AG04449 (cell line): ENCODE measurements around the gene UNC5B.

Source experiments
- CTCF ChIA-PET: fragments of 350-600 bp; formaldehyde crosslinking; extraction: SDS; loops from one replicate; lab custom pipeline; 2021; ENCODE audit warnings: antibody characterized with exemption; lab: Yijun Ruan, JAX
- POLR2A ChIA-PET: fragments of 400-600, 350-600 bp; formaldehyde crosslinking; extraction: SDS; loops from one replicate; lab custom pipeline; 2020; ENCODE audit warnings: antibody characterized with exemption, inconsistent platforms; lab: Yijun Ruan, JAX
- DNase-seq: peaks from one replicate; pipeline ENCODE4 v3.0.0-alpha.2; 2010; ENCODE audit warnings: low read depth, low spot score
- H3K4me3 ChIP-seq: 2 replicates; pipeline ENCODE4 v1.5.1; 2011; ENCODE audit warnings: low read depth, mild to moderate bottlenecking, control low read depth, low read length
- TF ChIP-seq, protein P1 (sequence below): IDR thresholded peaks from one replicate; pipeline ENCODE4 v1.5.1; 2011; ENCODE audit warnings: mild to moderate bottlenecking, moderate library complexity, low read length, control low read depth, inconsistent platforms; ENCODE audit not compliant: insufficient read depth; ENCODE audit errors: missing control alignments

Gene UNC5B

DNA sequence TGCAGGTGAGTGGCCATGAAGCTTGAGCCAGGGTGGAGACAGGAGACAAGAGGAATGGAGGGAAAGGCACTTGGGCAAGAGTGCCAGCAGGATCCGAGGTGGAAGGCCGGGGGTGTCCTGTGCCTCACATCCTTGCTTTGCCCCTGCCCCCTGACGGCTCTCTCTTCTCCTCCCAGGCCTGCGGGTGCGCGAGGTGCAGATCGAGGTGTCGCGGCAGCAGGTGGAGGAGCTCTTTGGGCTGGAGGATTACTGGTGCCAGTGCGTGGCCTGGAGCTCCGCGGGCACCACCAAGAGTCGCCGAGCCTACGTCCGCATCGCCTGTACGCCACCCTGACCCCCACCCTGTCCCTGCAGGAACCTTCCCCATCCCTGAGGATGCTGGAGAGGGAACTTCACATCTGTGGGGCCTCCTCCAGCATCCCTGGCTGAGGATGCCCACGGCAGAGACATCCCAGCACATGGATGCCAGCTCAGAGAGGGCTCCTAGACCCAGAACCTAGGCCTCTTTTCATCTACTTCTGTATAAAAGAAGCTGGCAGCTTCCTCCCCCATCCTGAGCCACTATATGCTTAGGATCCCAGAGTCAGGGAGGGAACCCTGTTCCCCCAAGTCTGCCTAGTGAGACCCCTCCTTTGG is 72.3 kb downstream of the UNC5B start:
- ChIA-PET CTCF (interaction anchor here (0.7 to 11.3 kb wide), 30 partner anchors 9 to 394 kb away, joined by 3 to 152 read pairs (median 4); partner anchors contain the start of gene UNC5B), POLR2A (interaction anchor here (1.1 kb wide), 1 partner anchor 362 kb away, joined by 6 read pairs; no protein-coding TSS in a partner anchor)
- no peak for DNase-seq
- no peak overlapping the region for H3K4me3 ChIP-seq
- TF ChIP-seq, protein P1, sequence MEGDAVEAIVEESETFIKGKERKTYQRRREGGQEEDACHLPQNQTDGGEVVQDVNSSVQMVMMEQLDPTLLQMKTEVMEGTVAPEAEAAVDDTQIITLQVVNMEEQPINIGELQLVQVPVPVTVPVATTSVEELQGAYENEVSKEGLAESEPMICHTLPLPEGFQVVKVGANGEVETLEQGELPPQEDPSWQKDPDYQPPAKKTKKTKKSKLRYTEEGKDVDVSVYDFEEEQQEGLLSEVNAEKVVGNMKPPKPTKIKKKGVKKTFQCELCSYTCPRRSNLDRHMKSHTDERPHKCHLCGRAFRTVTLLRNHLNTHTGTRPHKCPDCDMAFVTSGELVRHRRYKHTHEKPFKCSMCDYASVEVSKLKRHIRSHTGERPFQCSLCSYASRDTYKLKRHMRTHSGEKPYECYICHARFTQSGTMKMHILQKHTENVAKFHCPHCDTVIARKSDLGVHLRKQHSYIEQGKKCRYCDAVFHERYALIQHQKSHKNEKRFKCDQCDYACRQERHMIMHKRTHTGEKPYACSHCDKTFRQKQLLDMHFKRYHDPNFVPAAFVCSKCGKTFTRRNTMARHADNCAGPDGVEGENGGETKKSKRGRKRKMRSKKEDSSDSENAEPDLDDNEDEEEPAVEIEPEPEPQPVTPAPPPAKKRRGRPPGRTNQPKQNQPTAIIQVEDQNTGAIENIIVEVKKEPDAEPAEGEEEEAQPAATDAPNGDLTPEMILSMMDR: no peak

DNA sequence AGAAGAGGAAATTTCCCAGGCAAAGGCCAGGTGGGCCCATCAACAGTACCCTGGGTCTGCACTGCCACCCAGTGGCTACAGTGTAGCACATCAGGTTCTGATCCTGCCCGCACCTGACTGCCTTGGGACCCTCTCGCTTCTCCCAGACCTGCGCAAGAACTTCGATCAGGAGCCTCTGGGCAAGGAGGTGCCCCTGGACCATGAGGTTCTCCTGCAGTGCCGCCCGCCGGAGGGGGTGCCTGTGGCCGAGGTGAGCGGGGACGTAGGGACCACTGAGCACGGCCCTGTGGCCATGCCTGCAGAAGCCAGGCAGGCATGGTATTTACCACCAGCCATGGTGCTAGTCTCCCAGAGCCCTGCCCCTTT is 72.8 kb downstream of the UNC5B start:
- POLR2A ChIA-PET: no interaction called here
- no peak overlapping the region for H3K4me3 ChIP-seq
- CTCF ChIA-PET: interaction anchor here (0.7 to 11.3 kb wide), 28 partner anchors 8 to 394 kb away, joined by 3 to 152 read pairs (median 4); no protein-coding TSS in a partner anchor
- no peak for DNase-seq
- TF ChIP-seq, protein P1: peak; percentile 77

DNA sequence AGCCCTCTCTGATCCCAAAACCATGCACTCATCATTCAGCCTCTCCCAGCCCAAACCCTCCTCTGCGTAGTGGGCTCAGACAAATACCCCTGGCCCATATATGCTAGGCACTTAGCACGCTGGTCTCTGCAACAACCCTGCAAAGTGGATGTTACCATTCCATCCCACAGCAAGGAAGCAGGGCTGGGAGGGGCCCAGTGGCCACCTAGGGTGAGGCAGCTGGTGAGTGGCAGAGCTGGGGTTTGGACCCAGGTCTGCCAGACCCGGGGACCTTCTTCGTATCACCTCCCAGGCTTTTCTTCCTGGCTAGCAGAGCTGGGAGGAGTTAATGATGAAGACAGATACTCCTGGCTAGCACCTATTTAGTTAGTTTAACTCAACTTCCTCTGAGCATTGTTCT is 73.6 kb downstream of the UNC5B start:
- H3K4me3 ChIP-seq: no peak overlapping the region
- TF ChIP-seq, protein P1: no peak
- DNase-seq: no peak
- ChIA-PET POLR2A (no interaction called here), CTCF (interaction anchor here (0.8 to 11.3 kb wide), 19 partner anchors 7 to 383 kb away, joined by 3 to 152 read pairs (median 5); no protein-coding TSS in a partner anchor)

DNA sequence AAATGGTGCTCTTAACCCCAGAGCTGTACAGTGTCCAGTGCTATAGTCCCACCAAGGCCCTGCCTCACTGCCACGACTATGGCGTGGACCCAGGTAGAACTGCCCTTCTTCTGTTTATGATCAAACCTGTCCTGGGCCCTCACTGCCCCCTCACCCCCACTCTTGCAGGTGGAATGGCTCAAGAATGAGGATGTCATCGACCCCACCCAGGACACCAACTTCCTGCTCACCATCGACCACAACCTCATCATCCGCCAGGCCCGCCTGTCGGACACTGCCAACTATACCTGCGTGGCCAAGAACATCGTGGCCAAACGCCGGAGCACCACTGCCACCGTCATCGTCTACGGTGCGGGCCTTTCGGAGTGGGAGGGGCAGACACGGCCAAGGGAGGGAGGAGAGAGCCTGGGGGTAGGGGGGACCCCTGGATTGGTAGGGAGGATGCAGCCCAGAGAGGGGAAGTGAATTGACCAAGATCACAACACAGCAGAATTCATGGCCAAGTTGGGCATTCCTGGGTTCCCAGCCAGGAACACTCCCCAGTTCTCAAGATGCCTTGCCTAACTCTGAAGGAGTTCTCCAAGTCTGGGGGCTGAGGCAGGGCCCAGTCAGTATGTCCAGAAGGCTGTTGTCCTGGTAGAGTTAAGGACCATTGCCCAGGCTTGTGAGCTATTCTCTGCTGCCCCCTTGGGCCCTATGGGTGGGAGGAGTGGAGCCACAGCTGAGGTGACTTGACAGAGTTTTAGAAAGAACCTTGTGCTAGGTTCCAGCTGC is 74.3 kb downstream of the UNC5B start:
- TF ChIP-seq, protein P1: no peak
- CTCF ChIA-PET: interaction anchor here (0.9 to 11.3 kb wide), 10 partner anchors 8 to 383 kb away, joined by 3 to 152 read pairs (median 6); no protein-coding TSS in a partner anchor
- DNase-seq: no peak
- POLR2A ChIA-PET: no interaction called here
- no peak overlapping the region for H3K4me3 ChIP-seq

DNA sequence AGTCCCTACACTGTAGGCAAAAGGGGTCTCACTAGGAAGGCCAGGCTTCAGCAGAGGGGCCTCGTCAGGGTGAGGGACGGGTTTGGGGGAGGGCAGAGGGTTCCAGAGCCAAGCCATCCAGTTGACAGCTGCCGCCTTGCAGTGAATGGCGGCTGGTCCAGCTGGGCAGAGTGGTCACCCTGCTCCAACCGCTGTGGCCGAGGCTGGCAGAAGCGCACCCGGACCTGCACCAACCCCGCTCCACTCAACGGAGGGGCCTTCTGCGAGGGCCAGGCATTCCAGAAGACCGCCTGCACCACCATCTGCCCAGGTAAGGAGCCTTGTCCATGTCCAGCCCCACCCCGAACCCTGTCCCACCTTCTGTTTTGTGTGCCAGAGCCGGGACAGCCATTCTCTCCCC is 75.1 kb downstream of the UNC5B start:
- ChIA-PET CTCF (interaction anchor here (1.4 to 11.3 kb wide), 5 partner anchors 19 to 384 kb away, joined by 3 to 152 read pairs (median 46); no protein-coding TSS in a partner anchor), POLR2A (no interaction called here)
- H3K4me3 ChIP-seq: no peak overlapping the region
- DNase-seq: no peak
- TF ChIP-seq, protein P1: no peak

DNA sequence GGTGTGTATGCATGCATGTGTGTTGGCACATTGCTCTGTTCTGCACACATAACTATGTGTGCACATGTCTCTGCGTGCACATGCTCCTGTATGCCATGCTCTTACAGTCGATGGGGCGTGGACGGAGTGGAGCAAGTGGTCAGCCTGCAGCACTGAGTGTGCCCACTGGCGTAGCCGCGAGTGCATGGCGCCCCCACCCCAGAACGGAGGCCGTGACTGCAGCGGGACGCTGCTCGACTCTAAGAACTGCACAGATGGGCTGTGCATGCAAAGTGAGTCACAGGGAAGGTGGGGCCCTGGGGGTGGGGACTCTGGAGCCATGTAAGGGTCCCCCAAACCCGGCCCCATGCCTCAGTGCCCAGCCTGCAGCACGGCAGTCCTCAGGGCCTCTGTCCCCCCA is 76.1 kb downstream of the UNC5B start:
- ChIA-PET CTCF (interaction anchor here (1.6 to 6.1 kb wide), 3 partner anchors 345 to 364 kb away, joined by 3 to 86 read pairs (median 14); no protein-coding TSS in a partner anchor), POLR2A (no interaction called here)
- H3K4me3 ChIP-seq: no peak overlapping the region
- no peak for DNase-seq
- TF ChIP-seq, protein P1: no peak
